GM12891 (cell line): Measurements from ENCODE around the gene EXOC1.

ENCODE experiments used
- DNase-seq: peaks from one replicate; pipeline ENCODE4 v3.0.0; 2011; ENCODE audit warnings: low spot score; ENCODE audit not compliant: insufficient read length
- FAIRE-seq: peaks from 2 replicates; lab custom pipeline; 2011; peaks lifted over from hg19 to GRCh38; lab: Jason Lieb, UNC
- PAX5 ChIP-seq: IDR thresholded peaks from 2 replicates; pipeline ENCODE4 v1.6.1; 2011; ENCODE audit warnings: low read length, moderate library complexity, mild to moderate bottlenecking; ENCODE audit not compliant: insufficient read depth, severe bottlenecking
- POLR2A ChIP-seq: IDR thresholded peaks from 2 replicates; pipeline ENCODE4 v1.6.1; 2011; ENCODE audit warnings: low read depth, low read length, control low read depth
- POLR2AphosphoS5 ChIP-seq: IDR thresholded peaks from 2 replicates; pipeline ENCODE4 v1.6.1; 2011; ENCODE audit warnings: low read depth, low read length, control low read depth
- POU2F2 ChIP-seq: IDR thresholded peaks from 2 replicates; pipeline ENCODE4 v1.6.1; 2011; ENCODE audit warnings: low read depth, mild to moderate bottlenecking, control low read depth, low read length, moderate library complexity
- SPI1 ChIP-seq: IDR thresholded peaks from 2 replicates; pipeline ENCODE4 v1.6.1; 2011; ENCODE audit warnings: low read depth, low read length, control low read depth
- TAF1 ChIP-seq: IDR thresholded peaks from 2 replicates; pipeline ENCODE4 v1.6.1; 2011; ENCODE audit warnings: low read depth, low read length, control low read depth

EXOC1 gene

GRCh38 chr4:55868581-55869090 is 15.2 kb downstream of the EXOC1 start:
- no peak for FAIRE-seq
- TF ChIP-seq PAX5 (no peak), TAF1 (no peak), POLR2A (no peak), POLR2AphosphoS5 (no peak), POU2F2 (no peak), SPI1 (no peak)
- DNase-seq, result no peak

- FAIRE-seq (no peak), DNase-seq (no peak)
- TF ChIP-seq POLR2A (no peak), POLR2AphosphoS5 (no peak), SPI1 (no peak), PAX5 (no peak), POU2F2 (no peak), TAF1 (no peak)
These were observed 17.9 kb downstream of the EXOC1 start for GRCh38 chr4:55871299-55871800.

GRCh38 chr4:55874831-55875230 is 21.4 kb downstream of the EXOC1 start:
- DNase-seq (no peak), FAIRE-seq (no peak)
- TF ChIP-seq SPI1, result no peak
- TF ChIP-seq POLR2A, result no peak
- no peak for TF ChIP-seq POLR2AphosphoS5
- TF ChIP-seq POU2F2, result no peak
- TF ChIP-seq PAX5, result no peak
- TF ChIP-seq TAF1, result no peak

GRCh38 chr4:55876387-55876786 is 22.9 kb downstream of the EXOC1 start:
- FAIRE-seq (no peak), DNase-seq (no peak)
- TF ChIP-seq TAF1 (no peak), SPI1 (no peak), POU2F2 (no peak), POLR2AphosphoS5 (no peak), PAX5 (no peak), POLR2A (no peak)

- FAIRE-seq (no peak), DNase-seq (no peak)
- no peak for TF ChIP-seq POU2F2
- TF ChIP-seq SPI1, result no peak
- no peak for TF ChIP-seq PAX5
- no peak for TF ChIP-seq TAF1
- TF ChIP-seq POLR2A, result no peak
- TF ChIP-seq POLR2AphosphoS5, result no peak
These were observed 25.8 kb downstream of the EXOC1 start for GRCh38 chr4:55879224-55879623.

GRCh38 chr4:55880652-55881280 is 27.3 kb downstream of the EXOC1 start:
- DNase-seq (no peak), FAIRE-seq (no peak)
- no peak for TF ChIP-seq PAX5
- no peak for TF ChIP-seq SPI1
- no peak for TF ChIP-seq POLR2A
- TF ChIP-seq POU2F2, result no peak
- no peak for TF ChIP-seq POLR2AphosphoS5
- no peak for TF ChIP-seq TAF1

GRCh38 chr4:55884093-55884850 is 30.8 kb downstream of the EXOC1 start:
- DNase-seq, result no peak
- FAIRE-seq, result no peak
- TF ChIP-seq PAX5, result no peak
- no peak for TF ChIP-seq TAF1
- TF ChIP-seq POU2F2, result no peak
- TF ChIP-seq POLR2A, result no peak
- TF ChIP-seq SPI1, result no peak
- TF ChIP-seq POLR2AphosphoS5, result no peak

- no peak for FAIRE-seq
- TF ChIP-seq TAF1 (no peak), SPI1 (no peak), PAX5 (no peak), POLR2A (no peak), POU2F2 (no peak), POLR2AphosphoS5 (no peak)
- DNase-seq, result no peak
These were observed 31.4 kb downstream of the EXOC1 start for GRCh38 chr4:55884851-55885219.

GRCh38 chr4:55887594-55887993 is 34.1 kb downstream of the EXOC1 start:
- no peak for FAIRE-seq
- TF ChIP-seq POLR2AphosphoS5, result no peak
- TF ChIP-seq TAF1, result no peak
- TF ChIP-seq POLR2A, result no peak

GRCh38 chr4:55892156-55892555 is 38.7 kb downstream of the EXOC1 start:
- TF ChIP-seq TAF1, result no peak
- TF ChIP-seq POU2F2, result no peak
- no peak for TF ChIP-seq SPI1
- no peak for TF ChIP-seq PAX5
- TF ChIP-seq POLR2A, result no peak
- TF ChIP-seq POLR2AphosphoS5, result no peak
- FAIRE-seq (no peak), DNase-seq (no peak)

More at GRCh38 chr4:55887594-55887993, 34.1 kb downstream of the EXOC1 start:
- no peak for DNase-seq

- no peak for TF ChIP-seq POLR2A
- TF ChIP-seq SPI1, result no peak
- TF ChIP-seq PAX5, result no peak
- TF ChIP-seq TAF1, result no peak
- TF ChIP-seq POLR2AphosphoS5, result no peak
- TF ChIP-seq POU2F2, result no peak
- DNase-seq, result no peak
- FAIRE-seq, result no peak
These were observed 43.2 kb downstream of the EXOC1 start for GRCh38 chr4:55896622-55897021.
